ENCODE data around the gene PLA2G3.

DNA sequence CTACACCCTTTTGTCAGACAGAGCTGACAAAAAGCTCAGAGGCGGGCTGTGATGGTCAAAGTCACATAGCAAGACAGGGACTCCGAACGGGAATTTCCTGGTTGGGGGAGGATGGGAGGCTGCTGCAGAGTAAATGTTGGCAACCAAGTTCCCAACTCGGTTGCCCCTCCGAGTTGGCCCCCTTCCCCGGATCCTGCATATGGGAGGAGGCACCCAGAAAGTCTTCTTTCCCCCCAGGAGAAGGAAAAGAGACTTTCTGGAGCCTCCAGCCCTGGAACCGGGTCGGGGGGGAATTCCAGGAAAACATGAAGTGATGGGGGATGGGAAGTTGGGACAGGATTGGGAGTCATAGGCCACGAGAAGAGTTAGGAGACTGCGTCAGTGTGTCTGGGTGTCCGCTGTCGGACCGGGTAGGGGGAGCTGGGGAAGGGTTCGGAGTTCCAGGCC lies 33.6 kb downstream of the PLA2G3 start:
- TF ChIP-seq, protein P1, sequence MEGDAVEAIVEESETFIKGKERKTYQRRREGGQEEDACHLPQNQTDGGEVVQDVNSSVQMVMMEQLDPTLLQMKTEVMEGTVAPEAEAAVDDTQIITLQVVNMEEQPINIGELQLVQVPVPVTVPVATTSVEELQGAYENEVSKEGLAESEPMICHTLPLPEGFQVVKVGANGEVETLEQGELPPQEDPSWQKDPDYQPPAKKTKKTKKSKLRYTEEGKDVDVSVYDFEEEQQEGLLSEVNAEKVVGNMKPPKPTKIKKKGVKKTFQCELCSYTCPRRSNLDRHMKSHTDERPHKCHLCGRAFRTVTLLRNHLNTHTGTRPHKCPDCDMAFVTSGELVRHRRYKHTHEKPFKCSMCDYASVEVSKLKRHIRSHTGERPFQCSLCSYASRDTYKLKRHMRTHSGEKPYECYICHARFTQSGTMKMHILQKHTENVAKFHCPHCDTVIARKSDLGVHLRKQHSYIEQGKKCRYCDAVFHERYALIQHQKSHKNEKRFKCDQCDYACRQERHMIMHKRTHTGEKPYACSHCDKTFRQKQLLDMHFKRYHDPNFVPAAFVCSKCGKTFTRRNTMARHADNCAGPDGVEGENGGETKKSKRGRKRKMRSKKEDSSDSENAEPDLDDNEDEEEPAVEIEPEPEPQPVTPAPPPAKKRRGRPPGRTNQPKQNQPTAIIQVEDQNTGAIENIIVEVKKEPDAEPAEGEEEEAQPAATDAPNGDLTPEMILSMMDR (IDR thresholded peaks at IDR 0.05; ENCODE audit: low read depth, low read length), result no peak
- TF ChIP-seq EZH2phosphoT487 (IDR thresholded peaks at IDR 0.05; ENCODE audit: low read depth), result no peak

All from OCI-LY3 (cell line).